ENCODE results near the gene PIGO.

PIGO gene

GRCh38 chr9:35054871-35055644 lies 41.3 kb downstream of the PIGO start:
- intact Hi-C loops (cut with DNase I; ENCODE audit: low total_unique reads): loop anchor here (1.0 to 10.0 kb wide), 2 partner anchors 12 to 160 kb away; a partner anchor contains a TSS
- Histone ChIP-seq H3K36me3 (peaks cover 46 to 94% (median 78%) of the 10 kb centered on the region in 3 donors), H3K4me3 (no peak overlapping the region), H3K9me3 (no peaks in the 10 kb centered on the region), H3K27me3 (no peaks in the 10 kb centered on the region), H3K27ac (no peak overlapping the region), H3K4me1 (peaks cover 0 to 3% (median 0%) of the 10 kb centered on the region in 4 donors)
- DNase-seq: no peak
- TF ChIP-seq, protein P1, sequence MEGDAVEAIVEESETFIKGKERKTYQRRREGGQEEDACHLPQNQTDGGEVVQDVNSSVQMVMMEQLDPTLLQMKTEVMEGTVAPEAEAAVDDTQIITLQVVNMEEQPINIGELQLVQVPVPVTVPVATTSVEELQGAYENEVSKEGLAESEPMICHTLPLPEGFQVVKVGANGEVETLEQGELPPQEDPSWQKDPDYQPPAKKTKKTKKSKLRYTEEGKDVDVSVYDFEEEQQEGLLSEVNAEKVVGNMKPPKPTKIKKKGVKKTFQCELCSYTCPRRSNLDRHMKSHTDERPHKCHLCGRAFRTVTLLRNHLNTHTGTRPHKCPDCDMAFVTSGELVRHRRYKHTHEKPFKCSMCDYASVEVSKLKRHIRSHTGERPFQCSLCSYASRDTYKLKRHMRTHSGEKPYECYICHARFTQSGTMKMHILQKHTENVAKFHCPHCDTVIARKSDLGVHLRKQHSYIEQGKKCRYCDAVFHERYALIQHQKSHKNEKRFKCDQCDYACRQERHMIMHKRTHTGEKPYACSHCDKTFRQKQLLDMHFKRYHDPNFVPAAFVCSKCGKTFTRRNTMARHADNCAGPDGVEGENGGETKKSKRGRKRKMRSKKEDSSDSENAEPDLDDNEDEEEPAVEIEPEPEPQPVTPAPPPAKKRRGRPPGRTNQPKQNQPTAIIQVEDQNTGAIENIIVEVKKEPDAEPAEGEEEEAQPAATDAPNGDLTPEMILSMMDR (IDR thresholded peaks at IDR 0.05): no peak

DNA sequence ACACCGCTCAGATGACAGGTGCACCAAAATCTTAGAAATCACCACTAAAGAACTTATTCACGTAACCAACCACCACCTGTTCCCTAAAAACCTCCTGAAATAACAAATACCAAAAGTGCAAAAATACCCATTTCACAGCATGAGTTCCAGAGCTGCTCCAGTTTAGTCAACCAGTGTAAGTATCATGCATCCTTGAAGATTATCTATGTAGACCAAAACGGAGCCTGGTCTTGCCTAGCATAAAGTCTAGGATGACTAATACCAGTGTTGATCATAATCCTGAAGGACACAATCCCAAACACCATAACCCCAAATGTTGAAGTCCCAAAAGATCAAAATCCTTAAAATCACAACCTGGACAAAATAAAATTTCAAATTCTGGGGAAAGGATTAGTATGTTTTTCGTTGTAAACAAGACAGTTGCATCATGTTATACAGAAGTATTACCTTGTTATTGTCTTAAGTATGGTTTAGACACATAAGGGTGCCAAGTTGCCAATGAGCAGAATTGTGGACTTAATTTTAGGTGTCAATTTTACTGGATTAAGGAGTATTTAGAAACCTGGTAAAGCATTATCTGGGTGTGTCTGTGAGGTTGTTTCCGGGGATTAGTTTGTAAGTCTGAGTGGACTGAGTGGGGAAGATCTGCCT lies 42.1 kb downstream of the PIGO start:
- H3K36me3 ChIP-seq: peaks cover 46 to 94% (median 78%) of the 10 kb centered on the region in 3 donors
- H3K4me3 ChIP-seq: no peak overlapping the region
- DNase-seq: no peak
- no peak overlapping the region for H3K27ac ChIP-seq
- H3K4me1 ChIP-seq: peaks cover 0 to 3% (median 0%) of the 10 kb centered on the region in 4 donors
- intact Hi-C loops (cut with DNase I; ENCODE audit: low total_unique reads): loop anchor here (1.0 to 10.0 kb wide), 2 partner anchors 11 to 160 kb away; a partner anchor contains a TSS
- no peaks in the 10 kb centered on the region for H3K27me3 ChIP-seq
- TF ChIP-seq, protein P1 (IDR thresholded peaks at IDR 0.05): no peak
- H3K9me3 ChIP-seq: no peaks in the 10 kb centered on the region

DNA sequence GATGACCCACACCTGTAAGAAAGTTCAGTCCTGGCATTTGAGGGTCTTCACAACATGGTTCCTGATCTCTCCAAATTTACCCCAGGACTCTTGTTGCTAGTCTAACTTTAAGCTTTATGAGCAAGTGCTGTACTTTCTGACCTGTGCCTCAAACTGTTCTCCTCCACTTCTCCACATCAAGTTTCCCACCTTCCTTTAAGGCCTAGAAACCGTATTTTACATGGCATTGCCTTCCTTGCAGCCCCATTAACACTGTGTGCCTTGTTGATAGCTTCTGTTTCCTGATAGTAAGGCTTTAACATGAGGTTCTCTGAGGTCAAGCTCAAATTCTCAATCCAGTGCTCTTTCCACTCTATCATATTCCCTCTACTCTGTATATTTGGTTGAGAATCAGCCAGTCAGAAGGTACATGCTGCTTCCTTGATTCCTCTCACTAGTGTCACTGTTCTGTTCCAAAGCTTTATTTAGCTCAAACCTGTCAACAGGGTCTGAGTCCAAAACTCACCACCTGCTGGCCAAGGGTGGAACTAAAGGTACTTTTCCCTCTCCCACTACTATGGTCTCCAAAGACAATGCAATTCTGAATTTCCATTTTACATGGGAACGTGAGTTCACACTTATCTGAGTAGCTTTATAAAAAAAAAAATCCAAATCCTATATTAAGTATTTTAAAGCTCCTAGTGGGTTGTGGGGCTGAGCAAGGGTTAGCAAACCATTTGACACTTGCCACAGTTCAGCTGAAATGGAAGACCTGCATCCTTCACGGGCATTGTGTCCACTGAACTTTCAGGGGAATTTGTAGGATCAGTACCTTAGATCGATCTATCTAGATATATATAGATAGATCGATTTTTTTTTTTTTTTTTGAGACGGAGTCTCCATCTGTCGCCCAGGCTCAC lies 45.1 kb downstream of the PIGO start:
- TF ChIP-seq, protein P1 (IDR thresholded peaks at IDR 0.05): peak; percentile 50
- intact Hi-C loops (cut with DNase I; ENCODE audit: low total_unique reads): loop anchor here (10.0 kb wide), 1 partner anchor 157 kb away; a partner anchor contains a TSS
- no peak for DNase-seq
- peaks cover 0 to 3% (median 0%) of the 10 kb centered on the region in 4 donors for H3K4me1 ChIP-seq
- no peaks in the 10 kb centered on the region for H3K9me3 ChIP-seq
- peaks cover 19 to 83% (median 64%) of the 10 kb centered on the region in 3 donors for H3K36me3 ChIP-seq
- H3K27ac ChIP-seq: no peak overlapping the region
- H3K4me3 ChIP-seq: no peak overlapping the region
- no peaks in the 10 kb centered on the region for H3K27me3 ChIP-seq

DNA sequence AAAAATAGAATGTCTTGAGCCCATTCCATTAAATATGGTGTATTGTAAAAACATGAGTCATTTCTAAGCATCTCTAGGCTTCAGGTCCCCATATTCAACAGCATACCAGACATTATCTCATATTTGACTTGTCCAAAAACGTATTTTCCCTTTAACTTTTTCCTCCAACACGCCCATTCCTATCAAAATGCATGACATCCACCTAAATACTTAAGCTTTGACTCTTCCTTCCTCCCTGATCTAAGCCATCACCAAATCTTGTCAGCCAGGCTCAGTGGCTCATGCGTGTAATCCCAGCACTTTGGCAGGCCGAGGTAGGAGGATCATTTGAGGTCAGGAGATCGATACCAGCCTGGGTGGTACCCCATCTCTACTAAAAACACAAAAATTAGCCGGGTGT lies 47.9 kb downstream of the PIGO start:
- TF ChIP-seq, protein P1 (IDR thresholded peaks at IDR 0.05): no peak
- H3K36me3 ChIP-seq: peaks cover 15 to 81% (median 59%) of the 10 kb centered on the region in 3 donors
- no peaks in the 10 kb centered on the region for H3K27me3 ChIP-seq
- no peak overlapping the region for H3K4me3 ChIP-seq
- no peak overlapping the region for H3K27ac ChIP-seq
- no peaks in the 10 kb centered on the region for H3K9me3 ChIP-seq
- H3K4me1 ChIP-seq: peaks cover 0 to 3% (median 0%) of the 10 kb centered on the region in 4 donors
- no peak for DNase-seq
- intact Hi-C loops (cut with DNase I; ENCODE audit: low total_unique reads): no loop called here

GRCh38 chr9:35044071-35044470 lies 52.3 kb downstream of the PIGO start:
- H3K27ac ChIP-seq: no peak overlapping the region
- no peaks in the 10 kb centered on the region for H3K27me3 ChIP-seq
- no peak overlapping the region for H3K4me3 ChIP-seq
- TF ChIP-seq, protein P1 (IDR thresholded peaks at IDR 0.05): no peak
- intact Hi-C loops (cut with DNase I; ENCODE audit: low total_unique reads): no loop called here
- DNase-seq: no peak
- H3K36me3 ChIP-seq: peaks cover 5 to 59% (median 48%) of the 10 kb centered on the region in 3 donors
- no peaks in the 10 kb centered on the region for H3K4me1 ChIP-seq
- H3K9me3 ChIP-seq: no peaks in the 10 kb centered on the region

Measured in tibial artery (tissue), 4 donors.